Loucy (cell line): Measurements from ENCODE around the gene HYI.

Source experiments
- H2AFZ ChIP-seq: fragments of 200-600 bp; sonication (generic); 2 replicates; pipeline ENCODE4 v1.6.0; 2016; ENCODE audit warnings: antibody characterized with exemption, mild to moderate bottlenecking, low read length, moderate library complexity
- H3F3A ChIP-seq: fragments of 200-600 bp; 2 replicates; pipeline ENCODE4 v1.6.0; 2016; ENCODE audit warnings: antibody characterized with exemption, low read depth, mild to moderate bottlenecking
- H3K27me3 ChIP-seq: fragments of 200-600 bp; sonication (generic); 2 replicates; pipeline ENCODE4 v1.6.1; 2014; ENCODE audit warnings: low read length, mild to moderate bottlenecking; ENCODE audit not compliant: insufficient read depth, poor library complexity, severe bottlenecking
- H3K36me3 ChIP-seq: fragments of 200-600 bp; sonication (generic); 2 replicates; pipeline ENCODE4 v1.6.1; 2016; ENCODE audit warnings: low read length; ENCODE audit not compliant: insufficient read depth
- H3K4me1 ChIP-seq: fragments of 200-600 bp; sonication (generic); 2 replicates; pipeline ENCODE4 v1.5.1; 2014; ENCODE audit warnings: low read length, mild to moderate bottlenecking; ENCODE audit not compliant: insufficient read depth, poor library complexity, severe bottlenecking
- H3K4me2 ChIP-seq: fragments of 200-600 bp; sonication (generic); 2 replicates; pipeline ENCODE4 v1.6.0; 2014; ENCODE audit warnings: antibody characterized with exemption, low read length, low read depth, mild to moderate bottlenecking; ENCODE audit not compliant: poor library complexity, severe bottlenecking
- H3K4me3 ChIP-seq: fragments of 200-600 bp; sonication (generic); 2 replicates; pipeline ENCODE4 v1.5.1; 2014; ENCODE audit warnings: low read length, mild to moderate bottlenecking, mixed read lengths; ENCODE audit not compliant: poor library complexity, severe bottlenecking
- H3K79me2 ChIP-seq: fragments of 200-600 bp; sonication (generic); 2 replicates; pipeline ENCODE4 v1.6.1; 2014; ENCODE audit warnings: low read length; ENCODE audit not compliant: insufficient read depth
- H3K9ac ChIP-seq: fragments of 200-600 bp; sonication (generic); 2 replicates; pipeline ENCODE4 v1.6.0; 2014; ENCODE audit warnings: mild to moderate bottlenecking, low read depth, low read length, moderate library complexity; ENCODE audit not compliant: poor library complexity, severe bottlenecking
- H3K9me2 ChIP-seq: fragments of 200-600 bp; sonication (generic); replicated peaks from 2 replicates; pipeline ENCODE4 v1.6.1; 2016; ENCODE audit warnings: low read depth, low read length, mixed read lengths
- H3K9me3 ChIP-seq: fragments of 200-600 bp; sonication (generic); 2 replicates; pipeline ENCODE4 v1.6.1; 2014; ENCODE audit warnings: mild to moderate bottlenecking, antibody characterized with exemption, low read length, low read depth; ENCODE audit not compliant: insufficient read depth
- H4K20me1 ChIP-seq: fragments of 200-600 bp; sonication (generic); 2 replicates; pipeline ENCODE4 v1.6.0; 2014; ENCODE audit warnings: antibody characterized with exemption, low read length, mild to moderate bottlenecking; ENCODE audit not compliant: insufficient read depth, poor library complexity, severe bottlenecking
- CTCF ChIP-seq: fragments of 200-600 bp; sonication (generic); conservative IDR thresholded peaks from 2 replicates; pipeline ENCODE4 v1.5.1; 2014; ENCODE audit warnings: mild to moderate bottlenecking, antibody characterized with exemption, low read length
- EZH2phosphoT487 ChIP-seq: fragments of 200-600 bp; IDR thresholded peaks from 2 replicates; pipeline ENCODE4 v1.6.1; 2018; ENCODE audit warnings: antibody characterized with exemption, mild to moderate bottlenecking, moderate library complexity, borderline replicate concordance

Gene HYI

GRCh38 chr1:43422995-43423671, 30.6 kb downstream of the HYI start:
- H3K36me3 ChIP-seq: peaks cover 73% of the 10 kb centered on the region; the same call in 1 of the 2 replicates
- H3K4me3 ChIP-seq: no peak overlapping the region
- H2AFZ ChIP-seq: no peak overlapping the region

GRCh38 chr1:43421976-43422750, 31.6 kb downstream of the HYI start:
- Histone ChIP-seq H3K27me3 (no peaks in the 10 kb centered on the region), H2AFZ (no peak overlapping the region), H3K4me1 (no peaks in the 10 kb centered on the region), H3K9me3 (no peaks in the 10 kb centered on the region), H3K9ac (no peak overlapping the region), H3K4me2 (no peak overlapping the region), H3K4me3 (no peak overlapping the region), H3K79me2 (no peaks in the 10 kb centered on the region), H3F3A (no peaks in the 10 kb centered on the region), H4K20me1 (no peaks in the 10 kb centered on the region), H3K36me3 (peaks cover 69% of the 10 kb centered on the region; the same call in 1 of the 2 replicates), H3K9me2 (no peaks in the 10 kb centered on the region)
- TF ChIP-seq CTCF (no peak), EZH2phosphoT487 (no peak)

More at GRCh38 chr1:43422995-43423671, 30.6 kb downstream of the HYI start:
- H3K4me2 ChIP-seq: no peak overlapping the region
- H3K27me3 ChIP-seq: no peaks in the 10 kb centered on the region
- H3K9me3 ChIP-seq: no peaks in the 10 kb centered on the region
- no peak overlapping the region for H3K9ac ChIP-seq
- TF ChIP-seq CTCF (no peak), EZH2phosphoT487 (no peak)
- no peaks in the 10 kb centered on the region for H3K4me1 ChIP-seq
- no peaks in the 10 kb centered on the region for H3K9me2 ChIP-seq
- no peaks in the 10 kb centered on the region for H4K20me1 ChIP-seq
- no peaks in the 10 kb centered on the region for H3K79me2 ChIP-seq
- H3F3A ChIP-seq: no peaks in the 10 kb centered on the region

- H3F3A ChIP-seq: no peaks in the 10 kb centered on the region
- no peaks in the 10 kb centered on the region for H3K27me3 ChIP-seq
- no peaks in the 10 kb centered on the region for H3K9me2 ChIP-seq
- H4K20me1 ChIP-seq: no peaks in the 10 kb centered on the region
- no peaks in the 10 kb centered on the region for H3K9me3 ChIP-seq
- TF ChIP-seq EZH2phosphoT487 (no peak), CTCF (no peak)
- no peak overlapping the region for H2AFZ ChIP-seq
- peaks cover 62% of the 10 kb centered on the region; the same call in 1 of the 2 replicates for H3K36me3 ChIP-seq
- no peaks in the 10 kb centered on the region for H3K79me2 ChIP-seq
- H3K4me2 ChIP-seq: no peak overlapping the region
- H3K4me1 ChIP-seq: no peaks in the 10 kb centered on the region
- H3K4me3 ChIP-seq: no peak overlapping the region
- no peak overlapping the region for H3K9ac ChIP-seq
Observed at GRCh38 chr1:43421396-43421795, 32.3 kb downstream of the HYI start.
